ENCODE data around the gene CDH4. TPM values are rescaled to one million over a fixed set of nuclear protein-coding genes. Genes with fewer than 3 reads are reported as not detected.

Gene CDH4
- total RNA-seq, 1 donor from 2014 or later, result 12.1 TPM

GRCh38 chr20:61609461-61609860 lies 357.4 kb downstream of the CDH4 start:
- DNase-seq (ENCODE audit: low read depth) (no peak), FAIRE-seq (no peak)
- H3K4me3 ChIP-seq (ENCODE audit: low read depth, low read length), result no peak overlapping the region
- no peak for TF ChIP-seq CTCF (IDR thresholded peaks at IDR 0.05; ENCODE audit: insufficient read depth, low read length, severe bottlenecking)
- H3K27me3 ChIP-seq (ENCODE audit: control insufficient read depth, insufficient read depth, low read length), result no peaks in the 10 kb centered on the region
- no peaks in the 10 kb centered on the region for H3K36me3 ChIP-seq (ENCODE audit: control insufficient read depth, insufficient read depth, low read length)

- Histone ChIP-seq H3K27me3 (ENCODE audit: control insufficient read depth, insufficient read depth, low read length) (no peaks in the 10 kb centered on the region), H3K4me3 (ENCODE audit: low read depth, low read length) (no peak overlapping the region), H3K36me3 (ENCODE audit: control insufficient read depth, insufficient read depth, low read length) (no peaks in the 10 kb centered on the region)
- no peak for DNase-seq (ENCODE audit: low read depth)
- TF ChIP-seq CTCF (IDR thresholded peaks at IDR 0.05; ENCODE audit: insufficient read depth, low read length, severe bottlenecking), result no peak
- no peak for FAIRE-seq
Observed at GRCh38 chr20:61611401-61612180, 359.5 kb downstream of the CDH4 start.

GRCh38 chr20:61613917-61614705 lies 362.1 kb downstream of the CDH4 start:
- no peak for DNase-seq (ENCODE audit: low read depth)
- Histone ChIP-seq H3K27me3 (ENCODE audit: control insufficient read depth, insufficient read depth, low read length) (no peaks in the 10 kb centered on the region), H3K36me3 (ENCODE audit: control insufficient read depth, insufficient read depth, low read length) (no peaks in the 10 kb centered on the region), H3K4me3 (ENCODE audit: low read depth, low read length) (no peak overlapping the region)
- FAIRE-seq, result no peak
- TF ChIP-seq CTCF (IDR thresholded peaks at IDR 0.05; ENCODE audit: insufficient read depth, low read length, severe bottlenecking), result no peak

- no peak for DNase-seq (ENCODE audit: low read depth)
- no peak for FAIRE-seq
Observed at GRCh38 chr20:61614706-61615100, 362.6 kb downstream of the CDH4 start.

GRCh38 chr20:61615806-61616205 lies 363.7 kb downstream of the CDH4 start:
- TF ChIP-seq CTCF (IDR thresholded peaks at IDR 0.05; ENCODE audit: insufficient read depth, low read length, severe bottlenecking), result no peak
- Histone ChIP-seq H3K4me3 (ENCODE audit: low read depth, low read length) (no peak overlapping the region), H3K36me3 (ENCODE audit: control insufficient read depth, insufficient read depth, low read length) (no peaks in the 10 kb centered on the region), H3K27me3 (ENCODE audit: control insufficient read depth, insufficient read depth, low read length) (no peaks in the 10 kb centered on the region)
- FAIRE-seq, result no peak
- DNase-seq (ENCODE audit: low read depth), result no peak

More at GRCh38 chr20:61614706-61615100, 362.6 kb downstream of the CDH4 start:
- Histone ChIP-seq H3K4me3 (ENCODE audit: low read depth, low read length) (no peak overlapping the region), H3K27me3 (ENCODE audit: control insufficient read depth, insufficient read depth, low read length) (no peaks in the 10 kb centered on the region), H3K36me3 (ENCODE audit: control insufficient read depth, insufficient read depth, low read length) (no peaks in the 10 kb centered on the region)
- TF ChIP-seq CTCF (IDR thresholded peaks at IDR 0.05; ENCODE audit: insufficient read depth, low read length, severe bottlenecking), result no peak
